SK-N-SH treated with all-trans-retinoic acid at 6 μM for 48 hours (cell line): ENCODE measurements around the gene SESN2.

Source experiments
- ATAC-seq: fragments of 200-7000 bp; cut with Tn5 transposase; 3 replicates; pipeline ENCODE4 v1.9.1; 2020; ENCODE audit warnings: mild to moderate bottlenecking, moderate library complexity
- ARNTL ChIP-seq: fragments of 450-650 bp; formaldehyde crosslinking; IDR thresholded peaks from 2 replicates; pipeline ENCODE4 v1.5.0; 2020; ENCODE audit warnings: low read depth, mild to moderate bottlenecking, moderate library complexity, borderline replicate concordance
- BACH2 ChIP-seq: fragments of 250-450 bp; sonication (Bioruptor Pico); IDR thresholded peaks from 2 replicates; pipeline ENCODE4 v1.9.0; 2021; ENCODE audit warnings: mild to moderate bottlenecking, borderline replicate concordance
- CREB5 ChIP-seq: fragments of 250-450 bp; sonication (Bioruptor Pico); IDR thresholded peaks from 2 replicates; pipeline ENCODE4 v1.5.1; 2020; ENCODE audit warnings: low read depth, mild to moderate bottlenecking, moderate library complexity
- CSDC2 ChIP-seq: fragments of 250-450 bp; sonication (Bioruptor Pico); IDR thresholded peaks from 2 replicates; pipeline ENCODE4 v1.5.0; 2020; ENCODE audit warnings: mild to moderate bottlenecking, moderate library complexity
- CSRNP3 ChIP-seq: fragments of 250-450 bp; sonication (Bioruptor Pico); IDR thresholded peaks from 2 replicates; pipeline ENCODE4 v1.5.1; 2021; ENCODE audit warnings: mild to moderate bottlenecking, moderate library complexity
- ESRRG ChIP-seq: fragments of 250-450 bp; sonication (Bioruptor Pico); IDR thresholded peaks from 2 replicates; pipeline ENCODE4 v1.6.1; 2021; ENCODE audit warnings: mild to moderate bottlenecking
- GLIS3 ChIP-seq: fragments of 250-450 bp; sonication (Bioruptor Pico); IDR thresholded peaks from 2 replicates; pipeline ENCODE4 v1.5.0; 2020; ENCODE audit warnings: mild to moderate bottlenecking, moderate library complexity
- ISL1 ChIP-seq: fragments of 250-450 bp; sonication (Bioruptor Pico); IDR thresholded peaks from 2 replicates; pipeline ENCODE4 v2.1.2; 2022; ENCODE audit warnings: mild to moderate bottlenecking, moderate library complexity
- OSR1 ChIP-seq: fragments of 250-450 bp; sonication (Bioruptor Pico); IDR thresholded peaks from 2 replicates; pipeline ENCODE4 v1.8.0; 2022; ENCODE audit warnings: moderate library complexity, mild to moderate bottlenecking, inconsistent platforms
- PATZ1 ChIP-seq: fragments of 250-450 bp; sonication (Bioruptor Pico); IDR thresholded peaks from 2 replicates; pipeline ENCODE4 v1.8.0; 2020; ENCODE audit warnings: mild to moderate bottlenecking, moderate library complexity, borderline replicate concordance
- POU6F1 ChIP-seq: fragments of 250-450 bp; sonication (Bioruptor Pico); IDR thresholded peaks from 2 replicates; pipeline ENCODE4 v1.8.0; 2021; ENCODE audit warnings: low read depth, mild to moderate bottlenecking, moderate library complexity, borderline replicate concordance
- PPARA ChIP-seq: fragments of 250-450 bp; sonication (Bioruptor Pico); IDR thresholded peaks from 2 replicates; pipeline ENCODE4 v1.5.0; 2020; ENCODE audit warnings: mild to moderate bottlenecking, borderline replicate concordance
- RARB ChIP-seq: fragments of 250-450 bp; sonication (Bioruptor Pico); IDR thresholded peaks from 2 replicates; pipeline ENCODE4 v1.8.0; 2021; ENCODE audit warnings: mild to moderate bottlenecking, moderate library complexity
- SNAI2 ChIP-seq: fragments of 250-450 bp; sonication (Bioruptor Pico); IDR thresholded peaks from 2 replicates; pipeline ENCODE4 v1.5.0; 2020; ENCODE audit warnings: mild to moderate bottlenecking, moderate library complexity
- TCF4 ChIP-seq: fragments of 250-450 bp; sonication (Bioruptor Pico); IDR thresholded peaks from 2 replicates; pipeline ENCODE4 v1.8.0; 2021; ENCODE audit warnings: mild to moderate bottlenecking, moderate library complexity, borderline replicate concordance
- TOX ChIP-seq: fragments of 250-450 bp; sonication (Bioruptor Pico); IDR thresholded peaks from 2 replicates; pipeline ENCODE4 v1.8.0; 2021; ENCODE audit warnings: mild to moderate bottlenecking, moderate library complexity, borderline replicate concordance
- TSHZ2 ChIP-seq: fragments of 250-450 bp; sonication (Bioruptor Pico); IDR thresholded peaks from 2 replicates; pipeline ENCODE4 v1.5.0; 2020; ENCODE audit warnings: mild to moderate bottlenecking, moderate library complexity
- ZC3H10 ChIP-seq: fragments of 250-450 bp; sonication (Bioruptor Pico); IDR thresholded peaks from 2 replicates; pipeline ENCODE4 v1.5.1; 2021; ENCODE audit warnings: mild to moderate bottlenecking, moderate library complexity
- ZFP3 ChIP-seq: fragments of 250-450 bp; sonication (Bioruptor Pico); IDR thresholded peaks from 2 replicates; pipeline ENCODE4 v1.5.0; 2020; ENCODE audit warnings: mild to moderate bottlenecking, moderate library complexity
- ZFP30 ChIP-seq: fragments of 450-650 bp; formaldehyde crosslinking; IDR thresholded peaks from 2 replicates; pipeline ENCODE4 v1.5.0; 2022; ENCODE audit warnings: mild to moderate bottlenecking, moderate library complexity
- ZNF565 ChIP-seq: fragments of 450-650 bp; formaldehyde crosslinking; conservative IDR thresholded peaks from 2 replicates; pipeline ENCODE4 v1.5.0; 2020; ENCODE audit warnings: low read depth, mild to moderate bottlenecking, moderate library complexity
- ZNF70 ChIP-seq: fragments of 450-650 bp; formaldehyde crosslinking; IDR thresholded peaks from 2 replicates; pipeline ENCODE4 v1.5.0; 2020; ENCODE audit warnings: mild to moderate bottlenecking, moderate library complexity
- ZNF8 ChIP-seq: fragments of 450-650 bp; formaldehyde crosslinking; IDR thresholded peaks from 2 replicates; pipeline ENCODE4 v1.5.0; 2020; ENCODE audit warnings: mild to moderate bottlenecking, moderate library complexity

SESN2 gene

GRCh38 chr1:28244549-28245251 is 14.6 kb upstream of the SESN2 start:
- TF ChIP-seq CSRNP3: no peak
- no peak for TF ChIP-seq ESRRG (CRISPR knock-in tag)
- no peak for TF ChIP-seq SNAI2 (CRISPR knock-in tag)
- no peak for TF ChIP-seq GLIS3
- TF ChIP-seq PPARA (CRISPR knock-in tag): no peak
- ATAC-seq: no peak

GRCh38 chr1:28246427-28246832 is 12.9 kb upstream of the SESN2 start:
- ATAC-seq: no peak
- TF ChIP-seq CSRNP3 (no peak), BACH2 (CRISPR knock-in tag) (no peak), ZNF70 (CRISPR knock-in tag) (no peak), CSDC2 (CRISPR knock-in tag) (no peak), OSR1 (CRISPR knock-in tag) (no peak), SNAI2 (CRISPR knock-in tag) (no peak), TCF4 (CRISPR knock-in tag) (no peak), ESRRG (CRISPR knock-in tag) (no peak), PATZ1 (CRISPR knock-in tag) (no peak), RARB (CRISPR knock-in tag) (no peak), ZNF565 (no peak), CREB5 (no peak), ZFP30 (CRISPR knock-in tag) (no peak), PPARA (CRISPR knock-in tag) (no peak)

- ATAC-seq: no peak
- TF ChIP-seq CSRNP3: no peak
- no peak for TF ChIP-seq ARNTL (CRISPR knock-in tag)
- TF ChIP-seq SNAI2 (CRISPR knock-in tag): no peak
- TF ChIP-seq RARB (CRISPR knock-in tag): no peak
- TF ChIP-seq ZC3H10 (CRISPR knock-in tag): no peak
- TF ChIP-seq TCF4 (CRISPR knock-in tag): no peak
- no peak for TF ChIP-seq TSHZ2
- TF ChIP-seq POU6F1 (CRISPR knock-in tag): no peak
- no peak for TF ChIP-seq ZFP3 (CRISPR knock-in tag)
- TF ChIP-seq CSDC2 (CRISPR knock-in tag): no peak
- TF ChIP-seq PPARA (CRISPR knock-in tag): no peak
- no peak for TF ChIP-seq GLIS3
- TF ChIP-seq ZNF8 (CRISPR knock-in tag): no peak
- TF ChIP-seq ESRRG (CRISPR knock-in tag): no peak
- no peak for TF ChIP-seq ZNF70 (CRISPR knock-in tag)
- no peak for TF ChIP-seq ISL1 (CRISPR knock-in tag)
- no peak for TF ChIP-seq TOX (CRISPR knock-in tag)
- TF ChIP-seq, all 23 proteins: peak for 0
Measured at GRCh38 chr1:28247612-28248272, 11.6 kb upstream of the SESN2 start.
